ENCODE results near the gene PDGFA. TPM values are rescaled to one million over a fixed set of nuclear protein-coding genes. Genes with fewer than 3 reads are reported as not detected.

Gene PDGFA
- total RNA-seq, 2 experiments from 2014 or later = not detected

- intact Hi-C loops (cut with micrococcal nuclease; ENCODE audit: unreplicated experiment) = no loop called here
- H3K4me1 ChIP-seq (ENCODE audit: insufficient read depth, low read length, poor library complexity, severe bottlenecking) = no peaks in the 10 kb centered on the region
- TF ChIP-seq, protein P1, sequence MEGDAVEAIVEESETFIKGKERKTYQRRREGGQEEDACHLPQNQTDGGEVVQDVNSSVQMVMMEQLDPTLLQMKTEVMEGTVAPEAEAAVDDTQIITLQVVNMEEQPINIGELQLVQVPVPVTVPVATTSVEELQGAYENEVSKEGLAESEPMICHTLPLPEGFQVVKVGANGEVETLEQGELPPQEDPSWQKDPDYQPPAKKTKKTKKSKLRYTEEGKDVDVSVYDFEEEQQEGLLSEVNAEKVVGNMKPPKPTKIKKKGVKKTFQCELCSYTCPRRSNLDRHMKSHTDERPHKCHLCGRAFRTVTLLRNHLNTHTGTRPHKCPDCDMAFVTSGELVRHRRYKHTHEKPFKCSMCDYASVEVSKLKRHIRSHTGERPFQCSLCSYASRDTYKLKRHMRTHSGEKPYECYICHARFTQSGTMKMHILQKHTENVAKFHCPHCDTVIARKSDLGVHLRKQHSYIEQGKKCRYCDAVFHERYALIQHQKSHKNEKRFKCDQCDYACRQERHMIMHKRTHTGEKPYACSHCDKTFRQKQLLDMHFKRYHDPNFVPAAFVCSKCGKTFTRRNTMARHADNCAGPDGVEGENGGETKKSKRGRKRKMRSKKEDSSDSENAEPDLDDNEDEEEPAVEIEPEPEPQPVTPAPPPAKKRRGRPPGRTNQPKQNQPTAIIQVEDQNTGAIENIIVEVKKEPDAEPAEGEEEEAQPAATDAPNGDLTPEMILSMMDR (conservative IDR thresholded peaks at IDR 0.05; ENCODE audit: low read length) = no peak
- no peak for TF ChIP-seq EZH2phosphoT487 (IDR thresholded peaks at IDR 0.05; ENCODE audit: borderline replicate concordance, low read depth, low read length)
- BruUV-seq (replicated peaks) = no TSS peak
- H3K9me2 ChIP-seq (ENCODE audit: insufficient read depth, low read length) = no peaks in the 10 kb centered on the region
- H2AFZ ChIP-seq (ENCODE audit: low read length) = no peak overlapping the region
- no peak overlapping the region for H3K27ac ChIP-seq (ENCODE audit: low read depth, low read length, poor library complexity, severe bottlenecking)
- H3K4me3 ChIP-seq (ENCODE audit: low read depth, low read length, poor library complexity, severe bottlenecking) = no peak overlapping the region
- no peaks in the 10 kb centered on the region for H3K79me2 ChIP-seq (ENCODE audit: insufficient read depth, low read depth, low read length)
- H3K4me2 ChIP-seq (ENCODE audit: low read length) = no peak overlapping the region
- POLR2A ChIA-PET = no interaction called here
- H3K36me3 ChIP-seq (ENCODE audit: insufficient read depth, low read length) = no peaks in the 10 kb centered on the region
- H3K9me3 ChIP-seq (ENCODE audit: low read length) = no peaks in the 10 kb centered on the region
- H4K20me1 ChIP-seq (ENCODE audit: insufficient read depth, low read length) = no peaks in the 10 kb centered on the region; the same call in 1 of the 2 replicates
- CTCF ChIA-PET (ENCODE audit: unreplicated experiment) = no interaction called here
- no peak for DNase-seq (ENCODE audit: low spot score)
Observed at GRCh38 chr7:528451-528850, 8.8 kb upstream of the PDGFA start.

- no peak for DNase-seq (ENCODE audit: low spot score)
- H3K4me2 ChIP-seq (ENCODE audit: low read length) = no peak overlapping the region
- H4K20me1 ChIP-seq (ENCODE audit: insufficient read depth, low read length) = no peaks in the 10 kb centered on the region; the same call in 1 of the 2 replicates
- H3K4me3 ChIP-seq (ENCODE audit: low read depth, low read length, poor library complexity, severe bottlenecking) = no peak overlapping the region
- TF ChIP-seq EZH2phosphoT487 (IDR thresholded peaks at IDR 0.05; ENCODE audit: borderline replicate concordance, low read depth, low read length) = no peak
- TF ChIP-seq, protein P1 (conservative IDR thresholded peaks at IDR 0.05; ENCODE audit: low read length) = no peak
- H3K9me2 ChIP-seq (ENCODE audit: insufficient read depth, low read length) = no peaks in the 10 kb centered on the region
- H2AFZ ChIP-seq (ENCODE audit: low read length) = no peak overlapping the region
- H3K79me2 ChIP-seq (ENCODE audit: insufficient read depth, low read depth, low read length) = no peaks in the 10 kb centered on the region
- no peak overlapping the region for H3K27ac ChIP-seq (ENCODE audit: low read depth, low read length, poor library complexity, severe bottlenecking)
- no peaks in the 10 kb centered on the region for H3K36me3 ChIP-seq (ENCODE audit: insufficient read depth, low read length)
- ChIA-PET CTCF (ENCODE audit: unreplicated experiment) (no interaction called here), POLR2A (no interaction called here)
- H3K4me1 ChIP-seq (ENCODE audit: insufficient read depth, low read length, poor library complexity, severe bottlenecking) = no peaks in the 10 kb centered on the region
- no peaks in the 10 kb centered on the region for H3K9me3 ChIP-seq (ENCODE audit: low read length)
- intact Hi-C loops (cut with micrococcal nuclease; ENCODE audit: unreplicated experiment) = no loop called here
- no TSS peak for BruUV-seq (replicated peaks)
Observed at GRCh38 chr7:527723-528122, 8.1 kb upstream of the PDGFA start.

DNA sequence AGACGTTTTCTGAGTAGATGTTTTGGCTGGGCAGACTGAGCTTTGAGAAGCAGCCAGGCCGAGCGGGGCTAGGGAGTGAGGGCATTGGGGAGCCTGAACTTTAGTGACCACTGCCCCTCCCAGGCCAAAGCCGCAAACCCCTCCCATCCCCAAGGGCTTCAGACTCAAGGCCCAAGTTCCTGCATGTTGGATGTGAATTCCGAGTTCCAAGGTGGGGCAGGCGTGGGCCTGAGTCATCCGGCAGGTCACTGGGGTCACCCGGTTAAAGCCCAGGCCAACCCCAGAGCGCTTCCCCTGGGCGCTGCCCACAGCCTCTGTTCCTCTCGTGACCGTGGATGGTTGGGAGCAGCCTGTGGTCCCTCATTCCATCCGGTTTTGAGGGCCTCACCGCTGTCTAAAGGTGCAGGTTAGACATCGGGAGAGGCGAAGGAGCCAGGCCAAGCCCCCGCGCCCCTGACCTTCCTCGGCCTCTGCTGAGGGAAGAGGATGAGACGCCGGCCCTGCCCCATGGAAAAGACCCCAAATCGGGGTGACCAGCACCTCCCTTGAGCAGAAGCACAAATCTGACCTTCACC, 6.9 kb upstream of the PDGFA start:
- ChIA-PET CTCF (ENCODE audit: unreplicated experiment) (no interaction called here), POLR2A (no interaction called here)
- H2AFZ ChIP-seq (ENCODE audit: low read length) = no peak overlapping the region

More for the DNA sequence above, 6.9 kb upstream of the PDGFA start:
- Histone ChIP-seq H3K4me2 (ENCODE audit: low read length) (no peak overlapping the region), H3K9me2 (ENCODE audit: insufficient read depth, low read length) (no peaks in the 10 kb centered on the region), H4K20me1 (ENCODE audit: insufficient read depth, low read length) (no peaks in the 10 kb centered on the region; the same call in 1 of the 2 replicates), H3K79me2 (ENCODE audit: insufficient read depth, low read depth, low read length) (no peaks in the 10 kb centered on the region), H3K27ac (ENCODE audit: low read depth, low read length, poor library complexity, severe bottlenecking) (no peak overlapping the region), H3K4me3 (ENCODE audit: low read depth, low read length, poor library complexity, severe bottlenecking) (no peak overlapping the region), H3K36me3 (ENCODE audit: insufficient read depth, low read length) (no peaks in the 10 kb centered on the region), H3K9me3 (ENCODE audit: low read length) (no peaks in the 10 kb centered on the region), H3K4me1 (ENCODE audit: insufficient read depth, low read length, poor library complexity, severe bottlenecking) (no peaks in the 10 kb centered on the region)
- no peak for TF ChIP-seq EZH2phosphoT487 (IDR thresholded peaks at IDR 0.05; ENCODE audit: borderline replicate concordance, low read depth, low read length)
- TF ChIP-seq, protein P1 (conservative IDR thresholded peaks at IDR 0.05; ENCODE audit: low read length) = no peak
- BruUV-seq (replicated peaks) = no TSS peak
- intact Hi-C loops (cut with micrococcal nuclease; ENCODE audit: unreplicated experiment) = no loop called here
- no peak for DNase-seq (ENCODE audit: low spot score)
